AG04450 (cell line): ENCODE measurements around the gene NUDT5. TPM values are rescaled to one million over a fixed set of nuclear protein-coding genes. Genes with fewer than 3 reads are reported as not detected.

Experiments used
- CTCF ChIA-PET: fragments of 300-600, 350-600 bp; formaldehyde crosslinking; extraction: SDS; loops from one replicate; lab custom pipeline; 2022; ENCODE audit warnings: antibody characterized with exemption, inconsistent platforms; lab: Charles Lee
- POLR2A ChIA-PET: fragments of 350-600 bp; formaldehyde crosslinking; extraction: SDS; loops from one replicate; lab custom pipeline; 2021; ENCODE audit warnings: antibody characterized with exemption, inconsistent platforms; lab: Yijun Ruan, JAX
- DNase-seq: peaks from one replicate; pipeline ENCODE4 v3.0.0-alpha.2; 2011; ENCODE audit warnings: low read depth, low spot score
- H3K27ac ChIP-seq: one replicate; pipeline ENCODE4 v1.5.1; 2012; ENCODE audit warnings: low read depth, low read length, control low read depth
- H3K27me3 ChIP-seq: one replicate; pipeline ENCODE4 v1.6.0; 2012; ENCODE audit warnings: low read length; ENCODE audit not compliant: control insufficient read depth, insufficient read depth
- H3K4me3 ChIP-seq: 2 replicates; pipeline ENCODE4 v1.5.1; 2011; ENCODE audit warnings: mild to moderate bottlenecking, low read depth, low read length, control low read depth
- H3K9me3 ChIP-seq: 2 replicates; pipeline ENCODE4 v1.5.1; 2012; ENCODE audit warnings: low read length; ENCODE audit not compliant: control insufficient read depth, insufficient read depth
- CTCF ChIP-seq: IDR thresholded peaks from 2 replicates; pipeline ENCODE4 v1.5.1; 2011; ENCODE audit warnings: low read depth, low read length, control low read depth, inconsistent platforms
- polyA plus RNA-seq: library from polyadenylated mRNA; depleted of rRNA; stranded (reverse); fragments of >200 nt; gene quantifications from 2 replicates; pipeline ENCODE4 v1.2.3, GENCODE V29; 2011

Gene NUDT5
- polyA plus RNA-seq, 1 experiment: 121 TPM

- no peak for DNase-seq
- peaks cover 3% of the 10 kb centered on the region; the same call in 1 of the 2 replicates for H3K9me3 ChIP-seq
- H3K27me3 ChIP-seq: no peaks in the 10 kb centered on the region
- POLR2A ChIA-PET: interaction anchor here (0.6 to 1.6 kb wide), 5 partner anchors 16 to 765 kb away, joined by 3 to 5 read pairs (median 3); partner anchors contain the start of gene UPF2
- H3K27ac ChIP-seq: peak overlapping the region; percentile 88
- peak overlapping the region; percentile 99 for H3K4me3 ChIP-seq
- no peak for TF ChIP-seq CTCF
- CTCF ChIA-PET: interaction anchor here (0.6 to 2.3 kb wide), 6 partner anchors 20 to 904 kb away, joined by 3 to 11 read pairs (median 5); partner anchors contain the start of gene OPTN
These were observed 449 bp downstream of the NUDT5 start for GRCh38 chr10:12195281-12195602.

- ChIA-PET CTCF (interaction anchor here (0.6 to 2.3 kb wide), 6 partner anchors 20 to 515 kb away, joined by 3 to 11 read pairs (median 5); no protein-coding TSS in a partner anchor), POLR2A (interaction anchor here (1.2 to 1.6 kb wide), 2 partner anchors 16 to 67 kb away, joined by 3 read pairs; no protein-coding TSS in a partner anchor)
- peak overlapping the region; percentile 99 for H3K4me3 ChIP-seq
- H3K27ac ChIP-seq: peak overlapping the region; percentile 88
- H3K9me3 ChIP-seq: peaks cover 3% of the 10 kb centered on the region; the same call in 1 of the 2 replicates
- no peak for TF ChIP-seq CTCF
- DNase-seq: no peak
- no peaks in the 10 kb centered on the region for H3K27me3 ChIP-seq
These were observed 879 bp downstream of the NUDT5 start for GRCh38 chr10:12194752-12195271.

GRCh38 chr10:12193193-12193592, 2.5 kb downstream of the NUDT5 start:
- POLR2A ChIA-PET: no interaction called here
- peaks cover 3% of the 10 kb centered on the region; the same call in 1 of the 2 replicates for H3K9me3 ChIP-seq
- no peaks in the 10 kb centered on the region for H3K27me3 ChIP-seq
- H3K27ac ChIP-seq: peak overlapping the region; percentile 11
- DNase-seq: no peak
- no peak for TF ChIP-seq CTCF
- CTCF ChIA-PET: interaction anchor here (1.4 to 2.0 kb wide), 3 partner anchors 21 to 518 kb away, joined by 6 to 9 read pairs (median 7); no protein-coding TSS in a partner anchor
- no peak overlapping the region for H3K4me3 ChIP-seq

GRCh38 chr10:12191715-12192114, 4.0 kb downstream of the NUDT5 start:
- POLR2A ChIA-PET: no interaction called here
- no peak overlapping the region for H3K4me3 ChIP-seq
- CTCF ChIA-PET: interaction anchor here (1.8 to 2.0 kb wide), 3 partner anchors 23 to 519 kb away, joined by 6 to 9 read pairs (median 9); no protein-coding TSS in a partner anchor
- TF ChIP-seq CTCF: no peak
- no peak for DNase-seq
- H3K27me3 ChIP-seq: no peaks in the 10 kb centered on the region
- H3K27ac ChIP-seq: peak overlapping the region; percentile 11
- H3K9me3 ChIP-seq: peaks cover 3% of the 10 kb centered on the region; the same call in 1 of the 2 replicates

- no peak for TF ChIP-seq CTCF
- H3K9me3 ChIP-seq: peaks cover 3% of the 10 kb centered on the region; the same call in 1 of the 2 replicates
- CTCF ChIA-PET: no interaction called here
These were observed 6.3 kb downstream of the NUDT5 start for GRCh38 chr10:12189426-12189825.

More at GRCh38 chr10:12189426-12189825, 6.3 kb downstream of the NUDT5 start:
- Histone ChIP-seq H3K4me3 (no peak overlapping the region), H3K27ac (no peak overlapping the region), H3K27me3 (no peaks in the 10 kb centered on the region)
- POLR2A ChIA-PET: no interaction called here
- DNase-seq: no peak
